Measurements from ENCODE around the gene CGN.
A peak's percentile ranks its signal among the peaks of the same experiment; 100 is the strongest.
"Not testable (repeated sequence)": the region's sequence is repeated elsewhere in the genome, so short reads cannot be mapped to it uniquely, and the experiment has no call there.

The CGN gene

GRCh38 chr1:151502035-151502700 is 9.0 kb upstream of the CGN start:
- no peak for DNase-seq

GRCh38 chr1:151502859-151503780 is 8.1 kb upstream of the CGN start:
- DNase-seq = no peak

GRCh38 chr1:151504252-151504651 is 6.9 kb upstream of the CGN start:
- DNase-seq = no peak

GRCh38 chr1:151504759-151505158 is 6.4 kb upstream of the CGN start:
- DNase-seq = no peak

- no peak for DNase-seq
These were observed 2.4 kb upstream of the CGN start for GRCh38 chr1:151508833-151509232.

GRCh38 chr1:151509350-151510019 is 1.7 kb upstream of the CGN start:
- no peak for DNase-seq

- no peak for DNase-seq
These were observed 1.2 kb upstream of the CGN start for GRCh38 chr1:151510020-151510405.

- DNase-seq = no peak
These were observed 602 bp upstream of the CGN start for GRCh38 chr1:151510614-151510956.

GRCh38 chr1:151511636-151512215 is 539 bp downstream of the CGN start:
- DNase-seq = peak; percentile 41

GRCh38 chr1:151512326-151512725 is 1.1 kb downstream of the CGN start:
- no peak for DNase-seq

- no peak for DNase-seq
These were observed 1.8 kb downstream of the CGN start for GRCh38 chr1:151512801-151513625.

- DNase-seq = no peak
These were observed 2.5 kb downstream of the CGN start for GRCh38 chr1:151513626-151514121.

GRCh38 chr1:151514366-151514765 is 3.2 kb downstream of the CGN start:
- no peak for DNase-seq

- DNase-seq = no peak
These were observed 4.1 kb downstream of the CGN start for GRCh38 chr1:151515265-151515664.

- DNase-seq = no peak
These were observed 4.9 kb downstream of the CGN start for GRCh38 chr1:151516031-151516511.

- DNase-seq = no peak
These were observed 7.2 kb downstream of the CGN start for GRCh38 chr1:151518431-151518830.

GRCh38 chr1:151518936-151519335 is 7.7 kb downstream of the CGN start:
- DNase-seq = no peak

GRCh38 chr1:151519667-151520066 is 8.5 kb downstream of the CGN start:
- no peak for DNase-seq

- DNase-seq = no peak
These were observed 9.2 kb downstream of the CGN start for GRCh38 chr1:151520359-151520758.

- DNase-seq = not testable (repeated sequence)
These were observed 11.2 kb downstream of the CGN start for GRCh38 chr1:151522427-151522826.

GRCh38 chr1:151523326-151523725 is 12.1 kb downstream of the CGN start:
- no peak for DNase-seq

- no peak for DNase-seq
These were observed 13.5 kb downstream of the CGN start for GRCh38 chr1:151524736-151525135.
